Trophoblast cell (in vitro differentiated cells and primary cell): ENCODE data around the gene ALPI.

ENCODE experiments used
- DNase-seq, 2 donors: peaks; one replicate each; pipeline ENCODE4 v3.0.0-alpha.2; 2016
- H2AFZ ChIP-seq: 2 replicates; pipeline ENCODE4 v1.6.1; 2013; ENCODE audit warnings: low read length, moderate library complexity, mild to moderate bottlenecking; ENCODE audit not compliant: insufficient read depth, poor library complexity
- H2AK5ac ChIP-seq: 2 replicates; pipeline ENCODE4 v1.6.1; 2013; ENCODE audit warnings: mild to moderate bottlenecking, low read length
- H2BK120ac ChIP-seq: 2 replicates; pipeline ENCODE4 v1.6.1; 2013; ENCODE audit warnings: low read length, mild to moderate bottlenecking, moderate library complexity; ENCODE audit not compliant: insufficient read depth, poor library complexity
- H2BK12ac ChIP-seq: 2 replicates; pipeline ENCODE4 v1.6.1; 2013; ENCODE audit warnings: mild to moderate bottlenecking, low read length, moderate library complexity
- H2BK5ac ChIP-seq: 2 replicates; pipeline ENCODE4 v1.6.1; 2013; ENCODE audit warnings: low read length, low read depth, moderate library complexity, mild to moderate bottlenecking; ENCODE audit not compliant: poor library complexity
- H3K14ac ChIP-seq: 2 replicates; pipeline ENCODE4 v1.6.1; 2013; ENCODE audit warnings: mild to moderate bottlenecking, low read length
- H3K18ac ChIP-seq: 2 replicates; pipeline ENCODE4 v1.6.1; 2013; ENCODE audit warnings: mild to moderate bottlenecking, low read length
- H3K23ac ChIP-seq: 2 replicates; pipeline ENCODE4 v1.6.1; 2013; ENCODE audit warnings: low read length
- H3K27ac ChIP-seq: 2 replicates; pipeline ENCODE4 v1.5.1; 2013; ENCODE audit warnings: low read depth, mild to moderate bottlenecking, inconsistent platforms, low read length, moderate library complexity
- H3K27me3 ChIP-seq: 2 replicates; pipeline ENCODE4 v1.6.1; 2013; ENCODE audit warnings: inconsistent platforms, mild to moderate bottlenecking, low read length, moderate library complexity; ENCODE audit not compliant: insufficient read depth
- H3K36me3 ChIP-seq, 2 experiments: 1 replicate in 1 of 2; 2 replicates in 1 of 2; pipeline ENCODE4 v1.6.1; 2013; ENCODE audit warnings: low read length in 2 of 2, mild to moderate bottlenecking in 2 of 2, moderate library complexity in 1 of 2; ENCODE audit not compliant: insufficient read depth in 2 of 2, control insufficient read depth in 1 of 2
- H3K4ac ChIP-seq: 2 replicates; pipeline ENCODE4 v1.6.1; 2013; ENCODE audit warnings: low read depth, mild to moderate bottlenecking, low read length, moderate library complexity
- H3K4me1 ChIP-seq, 2 experiments: 1 replicate in 1 of 2; 2 replicates in 1 of 2; pipeline ENCODE4 v1.6.1; 2013; ENCODE audit warnings: low read length in 2 of 2, mild to moderate bottlenecking in 2 of 2, moderate library complexity in 1 of 2; ENCODE audit not compliant: insufficient read depth in 2 of 2, control insufficient read depth in 1 of 2
- H3K4me2 ChIP-seq: 2 replicates; pipeline ENCODE4 v1.6.1; 2013; ENCODE audit warnings: inconsistent platforms, mild to moderate bottlenecking, low read length, moderate library complexity
- H3K4me3 ChIP-seq: 2 replicates; pipeline ENCODE4 v1.5.1; 2013; ENCODE audit warnings: mild to moderate bottlenecking, low read depth, low read length, inconsistent platforms
- H3K79me1 ChIP-seq: one replicate; pipeline ENCODE4 v1.6.1; 2013; ENCODE audit warnings: low read length
- H3K79me2 ChIP-seq: 2 replicates; pipeline ENCODE4 v1.6.1; 2013; ENCODE audit warnings: low read length, mild to moderate bottlenecking; ENCODE audit not compliant: control insufficient read depth, insufficient read depth, poor library complexity
- H3K9ac ChIP-seq: 2 replicates; pipeline ENCODE4 v1.6.1; 2013; ENCODE audit warnings: mild to moderate bottlenecking, low read length
- H3K9me3 ChIP-seq: 2 replicates; pipeline ENCODE4 v1.6.1; 2013; ENCODE audit warnings: low read depth, mild to moderate bottlenecking, control low read depth, inconsistent platforms, low read length; ENCODE audit not compliant: insufficient read depth
- H4K12ac ChIP-seq: 2 replicates; pipeline ENCODE4 v1.6.1; 2013; ENCODE audit warnings: low read depth, mild to moderate bottlenecking, low read length, moderate library complexity
- H4K8ac ChIP-seq: 2 replicates; pipeline ENCODE4 v1.6.1; 2013; ENCODE audit warnings: low read depth, mild to moderate bottlenecking, low read length, moderate library complexity
- H4K91ac ChIP-seq: one replicate; pipeline ENCODE4 v1.6.1; 2013; ENCODE audit warnings: low read depth, mild to moderate bottlenecking, low read length, moderate library complexity
- WGBS: extraction: QIAGEN DNeasy Blood & Tissue Kit; methylation state at CpG from one replicate; pipeline ENCODE4 v1.1.7; 2013; ENCODE audit warnings: missing lambda C conversion rate; ENCODE audit not compliant: insufficient read length, insufficient coverage; ENCODE audit errors: extremely low coverage; 5-methylcytosine and 5-hydroxymethylcytosine counted together

Gene ALPI

GRCh38 chr2:232501331-232501771 lies 45.4 kb downstream of the ALPI start:
- no peaks in the 10 kb centered on the region for H3K79me2 ChIP-seq
- peaks cover 0 to 8% of the 10 kb centered on the region in 2 experiments for H3K4me1 ChIP-seq
- WGBS, result no CpG with 5 or more reads among the region's 9 CpGs

GRCh38 chr2:232501794-232502390 lies 45.9 kb downstream of the ALPI start:
- Histone ChIP-seq H3K4me3 (no peak overlapping the region), H3K27ac (no peak overlapping the region), H2BK5ac (no peak overlapping the region), H4K12ac (no peak overlapping the region), H3K4me1 (peaks cover 0 to 8% of the 10 kb centered on the region in 2 experiments), H3K79me2 (no peaks in the 10 kb centered on the region), H4K8ac (no peak overlapping the region), H3K18ac (no peak overlapping the region), H4K91ac (no peak overlapping the region), H3K9me3 (peaks cover 10% of the 10 kb centered on the region), H3K4ac (no peak overlapping the region), H3K9ac (no peak overlapping the region), H3K27me3 (peaks cover 31% of the 10 kb centered on the region), H3K36me3 (no peaks in the 10 kb centered on the region), H2AK5ac (no peak overlapping the region), H2BK12ac (no peak overlapping the region), H3K4me2 (no peak overlapping the region), H2BK120ac (no peak overlapping the region), H3K23ac (no peak overlapping the region), H3K79me1 (no peaks in the 10 kb centered on the region), H2AFZ (no peak overlapping the region), H3K14ac (no peak overlapping the region)
- DNase-seq, result no peak
- WGBS, result no CpG with 5 or more reads among the region's 10 CpGs

More at GRCh38 chr2:232501331-232501771, 45.4 kb downstream of the ALPI start:
- Histone ChIP-seq H3K9me3 (peaks cover 10% of the 10 kb centered on the region), H2AFZ (no peak overlapping the region), H3K27ac (no peak overlapping the region), H3K79me1 (no peaks in the 10 kb centered on the region), H3K9ac (no peak overlapping the region), H2BK120ac (no peak overlapping the region), H3K36me3 (no peaks in the 10 kb centered on the region), H3K23ac (no peak overlapping the region), H3K4me2 (no peak overlapping the region), H3K4me3 (no peak overlapping the region), H3K14ac (no peak overlapping the region), H3K4ac (no peak overlapping the region), H2BK5ac (no peak overlapping the region), H4K91ac (no peak overlapping the region), H2BK12ac (no peak overlapping the region), H3K18ac (no peak overlapping the region), H4K8ac (no peak overlapping the region), H4K12ac (no peak overlapping the region), H2AK5ac (no peak overlapping the region), H3K27me3 (peaks cover 31% of the 10 kb centered on the region)
- DNase-seq, result no peak

- no peak for DNase-seq
- Histone ChIP-seq H4K8ac (no peak overlapping the region), H2BK5ac (no peak overlapping the region), H3K4me2 (peak overlapping the region; percentile 36), H3K79me1 (no peaks in the 10 kb centered on the region), H3K18ac (no peak overlapping the region), H3K4ac (no peak overlapping the region), H3K23ac (no peak overlapping the region), H2BK120ac (no peak overlapping the region), H4K12ac (no peak overlapping the region), H2BK12ac (no peak overlapping the region), H4K91ac (no peak overlapping the region), H3K27ac (no peak overlapping the region), H3K14ac (no peak overlapping the region), H3K27me3 (peaks cover 31% of the 10 kb centered on the region), H3K79me2 (no peaks in the 10 kb centered on the region), H3K36me3 (no peaks in the 10 kb centered on the region), H2AFZ (no peak overlapping the region), H3K9me3 (peaks cover 10% of the 10 kb centered on the region), H2AK5ac (no peak overlapping the region), H3K4me3 (no peak overlapping the region), H3K9ac (no peak overlapping the region), H3K4me1 (peaks cover 0 to 8% of the 10 kb centered on the region in 2 experiments)
- no CpG with 5 or more reads among the region's 21 CpGs for WGBS
Measured at GRCh38 chr2:232502511-232502910, 46.6 kb downstream of the ALPI start.

- Histone ChIP-seq H4K8ac (no peak overlapping the region), H3K4ac (no peak overlapping the region), H2BK12ac (no peak overlapping the region), H3K79me2 (no peaks in the 10 kb centered on the region), H3K36me3 (no peaks in the 10 kb centered on the region), H3K27ac (no peak overlapping the region), H3K4me2 (peak overlapping the region; percentile 57), H2BK120ac (no peak overlapping the region), H3K18ac (no peak overlapping the region), H2BK5ac (no peak overlapping the region), H4K91ac (no peak overlapping the region), H2AFZ (no peak overlapping the region), H3K4me1 (peaks cover 0 to 8% of the 10 kb centered on the region in 2 experiments), H3K14ac (no peak overlapping the region), H4K12ac (no peak overlapping the region), H3K79me1 (no peaks in the 10 kb centered on the region), H3K4me3 (no peak overlapping the region), H3K23ac (no peak overlapping the region), H3K27me3 (peaks cover 31% of the 10 kb centered on the region), H2AK5ac (no peak overlapping the region), H3K9me3 (peaks cover 10% of the 10 kb centered on the region), H3K9ac (no peak overlapping the region)
- no CpG with 5 or more reads among the region's 75 CpGs for WGBS
- DNase-seq, result peak; percentile 45 to 65
Measured at GRCh38 chr2:232502911-232503808, 47.2 kb downstream of the ALPI start.
